Activated CD4-positive, CD25-positive, alpha-beta regulatory T cell (primary cell): ENCODE results near the gene SRP9.

Source experiments
- DNase-seq, 4 experiments: peaks; one replicate each; lab custom pipeline; 2025; lab: John Stamatoyannopoulos, UW

The SRP9 gene

GRCh38 chr1:225777583-225778336 is at the start of gene SRP9:
TSS of gene SRP9 (plus strand) at chr1:225777826. CDS start at chr1:225777941, 115 bp downstream.
- peak; percentile 96 to 99 (median 98) for DNase-seq

- no peak for DNase-seq
Measured at GRCh38 chr1:225731491-225731890, 46.1 kb upstream of the SRP9 start.

- no peak for DNase-seq
Measured at GRCh38 chr1:225733254-225733653, 44.4 kb upstream of the SRP9 start.

- DNase-seq, result no peak
Measured at GRCh38 chr1:225735252-225736149, 42.1 kb upstream of the SRP9 start.

- no peak for DNase-seq
Measured at GRCh38 chr1:225736437-225737098, 41.1 kb upstream of the SRP9 start.

- DNase-seq, result no peak
Measured at GRCh38 chr1:225737161-225737560, 40.5 kb upstream of the SRP9 start.

GRCh38 chr1:225737866-225738265 is 39.8 kb upstream of the SRP9 start:
- DNase-seq, result no peak

- DNase-seq, result no peak
Measured at GRCh38 chr1:225738763-225739162, 38.9 kb upstream of the SRP9 start.

GRCh38 chr1:225739542-225740107 is 38.0 kb upstream of the SRP9 start:
- DNase-seq, result no peak

GRCh38 chr1:225744745-225745144 is 32.9 kb upstream of the SRP9 start:
- no peak for DNase-seq

GRCh38 chr1:225745273-225745672 is 32.4 kb upstream of the SRP9 start:
- DNase-seq, result no peak

GRCh38 chr1:225746361-225747179 is 31.1 kb upstream of the SRP9 start:
- DNase-seq, result no peak

GRCh38 chr1:225747566-225747965 is 30.1 kb upstream of the SRP9 start:
- DNase-seq, result no peak

GRCh38 chr1:225748529-225748928 is 29.1 kb upstream of the SRP9 start:
- DNase-seq, result no peak

- DNase-seq, result no peak
Measured at GRCh38 chr1:225749706-225750105, 27.9 kb upstream of the SRP9 start.

- no peak for DNase-seq
Measured at GRCh38 chr1:225750420-225750819, 27.2 kb upstream of the SRP9 start.

GRCh38 chr1:225750875-225751824 is 26.5 kb upstream of the SRP9 start:
- no peak for DNase-seq

- DNase-seq, result no peak
Measured at GRCh38 chr1:225752245-225752644, 25.4 kb upstream of the SRP9 start.

GRCh38 chr1:225754940-225755641 is 22.5 kb upstream of the SRP9 start:
- DNase-seq, result no peak
